DLD1 (cell line): ENCODE data around the gene CTSO.

ENCODE experiments used
- in situ Hi-C: cut with HindIII; loops from 2 replicates; pipeline ENCODE4 v1.10.0; 2017; ENCODE audit warnings: low sequenced_read_pairs

Gene CTSO

GRCh38 chr4:155953151-155954117 is at the start of gene CTSO:
TSS of gene CTSO (minus strand) at chr4:155953866. CDS start at chr4:155953847, 19 bp downstream.
- in situ Hi-C loops, result no loop called here

- in situ Hi-C loops, result no loop called here
These were observed 46.8 kb upstream of the CTSO start for GRCh38 chr4:156000491-156000890.

GRCh38 chr4:155999725-156000124 is 46.1 kb upstream of the CTSO start:
- in situ Hi-C loops, result no loop called here

GRCh38 chr4:155995069-155995468 is 41.4 kb upstream of the CTSO start:
- in situ Hi-C loops, result no loop called here

- in situ Hi-C loops, result no loop called here
These were observed 30.6 kb upstream of the CTSO start for GRCh38 chr4:155984106-155984797.

- in situ Hi-C loops, result no loop called here
These were observed 29.2 kb upstream of the CTSO start for GRCh38 chr4:155982736-155983385.

- in situ Hi-C loops, result no loop called here
These were observed 25.1 kb upstream of the CTSO start for GRCh38 chr4:155978810-155979209.

- in situ Hi-C loops, result no loop called here
These were observed 21.8 kb upstream of the CTSO start for GRCh38 chr4:155975511-155975910.

- in situ Hi-C loops, result no loop called here
These were observed 21.3 kb upstream of the CTSO start for GRCh38 chr4:155974996-155975395.

- in situ Hi-C loops, result no loop called here
These were observed 20.7 kb upstream of the CTSO start for GRCh38 chr4:155974476-155974749.

- in situ Hi-C loops, result no loop called here
These were observed 20.2 kb upstream of the CTSO start for GRCh38 chr4:155973639-155974475.

GRCh38 chr4:155972098-155972497 is 18.4 kb upstream of the CTSO start:
- in situ Hi-C loops, result no loop called here

- in situ Hi-C loops, result no loop called here
These were observed 13.2 kb upstream of the CTSO start for GRCh38 chr4:155966731-155967395.

GRCh38 chr4:155966171-155966570 is 12.5 kb upstream of the CTSO start:
- in situ Hi-C loops, result no loop called here

- in situ Hi-C loops, result no loop called here
These were observed 10.6 kb upstream of the CTSO start for GRCh38 chr4:155964016-155964891.

GRCh38 chr4:155962767-155963166 is 9.1 kb upstream of the CTSO start:
- in situ Hi-C loops, result no loop called here

GRCh38 chr4:155961575-155961974 is 7.9 kb upstream of the CTSO start:
- in situ Hi-C loops, result no loop called here

GRCh38 chr4:155960522-155960921 is 6.9 kb upstream of the CTSO start:
- in situ Hi-C loops, result no loop called here

- in situ Hi-C loops, result no loop called here
These were observed 5.8 kb upstream of the CTSO start for GRCh38 chr4:155959417-155959816.
